LoVo (cell line): ENCODE measurements around the gene ATG13.
"Not testable (repeated sequence)": the region's sequence is repeated elsewhere in the genome, so short reads cannot be mapped to it uniquely, and the experiment has no call there.

Experiments used
- DNase-seq: peaks from one replicate; pipeline ENCODE4 v3.0.0-alpha.2; 2016; ENCODE audit warnings: low spot score

Gene ATG13

DNA sequence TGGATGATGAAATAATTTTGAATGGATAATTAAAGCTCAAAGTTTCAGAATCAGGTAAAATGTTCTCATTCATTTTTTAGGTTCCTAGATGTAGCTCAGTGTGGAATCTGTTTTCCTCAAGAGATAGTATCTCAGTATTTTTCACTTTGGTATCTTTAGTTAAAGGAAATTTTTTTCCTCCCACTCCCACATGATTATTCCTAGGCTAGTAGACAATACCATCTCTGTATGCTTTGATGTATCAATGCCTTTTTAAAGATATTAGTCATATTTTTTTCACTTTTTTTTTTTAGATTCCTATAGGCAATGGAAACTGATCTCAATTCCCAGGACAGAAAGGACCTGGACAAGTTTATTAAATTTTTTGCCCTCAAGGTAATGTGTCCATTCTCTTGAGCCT is 26.6 kb downstream of the ATG13 start:
- no peak for DNase-seq

DNA sequence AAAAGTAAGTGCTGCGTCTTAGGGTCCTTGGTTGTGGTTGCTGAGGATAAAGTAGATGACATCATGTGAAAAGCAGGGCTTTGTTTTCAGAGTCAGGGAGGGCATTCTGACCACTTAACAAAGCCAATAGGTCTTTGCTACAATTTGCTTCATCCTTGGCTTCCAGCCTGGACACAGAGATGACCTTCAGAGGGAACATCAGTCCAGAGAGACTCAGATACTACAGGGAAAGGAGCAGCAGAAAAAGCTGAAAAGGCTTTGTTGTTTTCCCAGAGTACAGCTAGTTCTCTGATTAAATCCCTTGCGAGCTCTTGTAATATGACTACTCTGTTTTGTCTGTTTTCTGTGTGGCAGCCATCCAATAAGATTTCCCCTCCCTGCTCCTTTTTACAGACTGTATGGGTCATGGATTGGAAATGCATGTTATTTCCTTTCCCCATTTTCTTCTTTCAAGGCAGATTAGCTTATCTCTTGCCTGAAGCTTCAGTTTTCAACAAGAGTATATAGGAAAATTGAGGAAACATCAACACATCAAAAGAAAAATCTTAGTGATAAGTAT is 31.9 kb downstream of the ATG13 start:
- no peak for DNase-seq

DNA sequence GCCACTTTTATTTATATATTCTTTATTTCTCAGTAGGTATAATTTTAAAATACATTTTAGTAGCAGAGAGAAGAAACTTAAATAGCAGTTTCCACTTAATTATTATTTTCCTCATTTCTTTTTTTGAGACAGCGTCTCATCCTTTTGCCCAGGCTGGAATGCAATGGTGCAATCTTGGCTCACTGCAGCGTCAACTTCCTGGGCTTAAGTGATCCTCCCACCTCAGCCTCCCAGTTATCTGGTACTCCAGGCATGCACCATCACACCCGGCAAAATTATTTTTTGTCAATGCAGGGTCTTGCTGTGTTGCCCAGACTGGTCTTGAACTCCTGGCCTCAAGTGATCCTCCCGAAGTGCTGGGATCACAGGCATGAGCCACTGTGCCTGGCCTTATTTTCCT is 38.3 kb downstream of the ATG13 start:
- DNase-seq: no peak

DNA sequence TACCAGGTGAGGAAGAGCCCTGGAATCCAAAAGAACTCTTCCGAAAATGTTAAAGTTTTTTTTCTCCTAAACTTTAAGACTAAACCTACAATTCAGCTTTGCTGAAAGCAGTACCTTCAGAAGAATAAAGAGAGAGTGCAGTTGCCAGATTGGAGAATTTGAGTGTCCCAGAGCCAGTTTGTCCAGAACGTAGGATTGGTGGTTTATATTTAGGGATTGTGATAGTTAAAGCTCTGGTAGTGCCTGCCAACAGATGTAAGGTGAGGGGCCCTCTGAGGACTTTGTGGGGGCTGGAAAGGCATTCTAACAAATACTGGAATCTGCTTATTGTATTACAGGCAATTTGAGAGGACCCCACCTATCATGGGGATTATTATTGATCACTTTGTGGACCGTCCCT is 39.8 kb downstream of the ATG13 start:
- no peak for DNase-seq

DNA sequence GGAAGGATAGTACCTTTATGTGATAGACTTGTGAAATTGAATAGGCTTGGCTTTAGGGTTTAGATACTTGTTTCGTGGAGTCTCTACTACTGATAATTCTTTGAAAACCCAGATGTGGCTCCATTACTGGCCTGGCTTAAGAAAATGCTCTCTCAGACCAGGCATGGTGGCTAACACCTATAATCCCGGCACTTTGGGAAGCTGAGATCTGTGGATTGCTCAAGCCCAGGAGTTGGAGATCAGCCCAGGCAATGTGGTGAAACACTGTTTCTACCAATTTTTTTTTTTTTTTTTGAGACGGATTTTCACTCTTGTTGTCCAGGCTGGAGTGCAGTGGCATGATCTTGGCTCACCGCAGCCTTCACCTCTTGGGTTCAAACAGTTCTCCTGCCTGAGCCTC is 40.9 kb downstream of the ATG13 start:
- no peak for DNase-seq

DNA sequence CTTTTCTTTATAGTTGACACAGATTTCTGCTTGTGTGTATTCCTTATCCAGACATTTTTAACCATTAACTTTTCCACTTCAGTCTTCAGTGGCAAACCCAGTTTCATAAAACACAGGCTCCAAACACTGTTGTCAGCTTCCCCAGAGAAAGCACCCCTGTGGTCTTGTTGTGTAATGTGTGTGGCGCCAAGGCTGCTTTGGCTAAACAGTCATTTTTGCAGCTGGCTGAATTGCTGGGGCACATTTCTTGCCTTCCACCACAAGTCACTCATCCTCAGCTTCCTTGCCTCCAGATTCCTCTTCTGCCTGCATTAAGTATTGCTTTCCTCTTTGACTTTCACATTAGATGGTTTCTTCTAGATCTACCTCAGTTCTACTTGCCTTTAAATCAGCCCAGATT is 42.6 kb downstream of the ATG13 start:
- no peak for DNase-seq

DNA sequence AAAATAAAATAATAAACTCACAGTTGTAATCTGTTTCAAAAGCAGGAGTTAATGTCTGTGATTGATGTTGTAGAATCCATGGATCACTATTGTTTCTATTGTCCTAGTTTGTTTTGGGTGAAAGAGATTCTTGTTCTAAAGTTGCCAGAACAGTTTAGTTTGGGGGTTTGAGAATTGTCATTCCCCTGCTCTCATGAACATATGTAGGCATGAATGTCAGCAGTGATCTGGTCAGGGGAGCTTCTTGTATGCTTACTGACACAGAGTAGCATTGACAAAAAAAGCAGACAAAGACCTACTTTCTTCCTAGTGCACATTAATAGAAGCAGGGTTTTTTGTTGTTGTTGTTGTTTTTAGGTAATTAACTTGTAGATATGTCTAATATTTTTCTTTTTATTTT is 44.5 kb downstream of the ATG13 start:
- no peak for DNase-seq

DNA sequence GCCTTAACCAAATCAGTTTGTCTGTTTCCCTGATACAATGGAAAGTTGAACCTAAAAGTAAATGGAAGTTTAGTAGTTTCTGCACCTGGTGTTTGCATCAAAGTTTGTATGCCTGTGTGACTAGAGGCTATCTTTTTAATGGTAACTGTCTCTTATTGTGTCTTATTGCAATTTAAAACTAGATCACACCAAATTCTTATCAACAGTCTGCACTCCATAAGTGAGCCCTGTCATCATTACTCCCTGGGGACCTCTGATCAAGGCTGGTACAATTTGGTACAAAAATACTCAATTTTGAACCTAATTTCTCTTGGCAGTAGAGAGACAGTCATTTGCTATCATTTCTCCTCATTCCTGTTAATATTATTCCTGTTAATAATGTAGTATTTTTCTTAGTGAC is 45.0 kb downstream of the ATG13 start:
- no peak for DNase-seq

DNA sequence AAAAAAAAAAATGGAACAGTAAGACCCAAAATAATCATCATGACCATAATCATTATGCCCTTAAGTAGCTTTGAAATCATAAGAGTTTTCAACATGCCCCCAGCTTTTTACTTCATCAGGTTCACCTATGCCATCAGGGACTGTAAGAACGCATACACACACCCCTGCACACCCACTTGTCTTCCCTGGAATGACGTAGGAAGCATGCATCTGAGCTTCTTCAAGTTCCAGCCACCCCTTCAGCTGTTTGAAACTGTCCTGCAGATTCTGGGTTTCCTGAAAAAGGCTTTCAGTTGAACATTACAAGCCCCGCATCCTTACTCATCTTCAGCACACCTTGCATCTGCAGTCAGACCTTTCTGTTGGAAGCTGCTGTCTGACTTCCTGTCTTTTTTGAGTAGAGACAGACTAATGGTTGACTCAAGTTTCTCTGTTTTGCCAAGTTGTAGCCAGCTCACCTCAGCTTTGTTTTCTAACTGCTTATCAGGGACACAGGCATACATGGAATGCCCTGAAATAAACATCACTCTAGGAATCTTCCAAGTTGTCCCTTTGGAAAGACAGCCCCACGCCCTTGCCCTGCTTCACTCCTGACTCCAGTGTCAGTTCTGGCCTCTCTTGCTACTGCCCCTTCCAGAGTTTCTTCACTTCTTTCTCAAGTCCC is 46.1 kb downstream of the ATG13 start:
- no peak for DNase-seq

DNA sequence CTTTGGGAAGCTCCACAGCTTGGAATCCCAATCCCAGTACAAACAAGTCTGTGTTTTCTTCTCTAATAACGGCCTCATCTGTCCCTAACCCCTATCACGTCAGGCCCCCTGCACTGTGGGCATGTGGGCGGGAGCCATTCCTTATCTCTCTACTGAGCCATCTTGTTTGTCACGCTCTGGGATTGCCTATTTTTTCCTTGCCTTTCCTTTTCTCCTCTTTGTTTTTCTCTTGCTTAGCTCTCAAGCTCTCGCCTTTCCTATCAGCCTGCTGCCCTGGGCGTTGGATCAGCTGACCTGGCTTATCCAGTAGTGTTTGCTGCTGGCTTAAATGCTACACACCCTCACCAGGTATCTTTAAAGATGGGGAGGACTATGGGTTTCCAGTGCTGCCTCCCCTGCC is 47.3 kb downstream of the ATG13 start:
- DNase-seq: no peak

DNA sequence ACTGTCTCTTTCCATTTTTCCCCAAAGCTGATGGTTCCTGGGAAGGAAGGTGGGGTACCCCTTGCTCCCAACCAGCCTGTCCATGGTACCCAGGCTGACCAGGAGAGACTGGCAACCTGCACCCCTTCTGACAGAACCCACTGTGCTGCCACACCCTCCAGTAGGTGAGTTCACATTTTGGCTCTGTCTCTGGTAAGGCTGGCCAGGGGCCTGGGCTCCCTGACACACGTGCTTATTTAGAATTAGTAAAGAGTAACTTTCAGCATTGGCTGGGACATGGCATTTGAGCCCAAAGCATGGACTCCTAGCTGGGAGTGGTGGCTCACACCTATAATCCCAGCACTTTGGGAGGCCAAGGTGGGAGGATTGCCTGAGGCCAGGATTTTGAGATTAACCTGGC is 48.0 kb downstream of the ATG13 start:
- DNase-seq: no peak

DNA sequence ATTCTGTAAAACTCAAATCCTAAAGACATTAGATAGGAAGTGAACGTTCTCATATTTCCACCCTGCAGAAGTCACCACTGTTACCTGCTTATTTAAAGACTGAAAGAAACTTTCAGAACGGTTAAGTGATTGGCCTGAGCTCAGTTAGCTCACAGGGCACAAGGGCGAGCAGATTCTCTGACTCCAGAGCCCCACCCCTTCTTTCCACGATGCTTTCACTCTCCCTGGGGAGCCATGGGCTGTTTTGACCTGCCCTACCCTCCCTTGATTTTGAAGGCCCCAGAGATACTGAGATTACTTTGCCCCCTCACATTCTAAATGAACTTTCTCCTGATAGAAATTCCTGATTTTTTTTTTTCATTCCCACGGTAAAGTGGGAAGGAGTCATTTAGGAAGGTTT is 49.2 kb downstream of the ATG13 start:
- no peak for DNase-seq

DNA sequence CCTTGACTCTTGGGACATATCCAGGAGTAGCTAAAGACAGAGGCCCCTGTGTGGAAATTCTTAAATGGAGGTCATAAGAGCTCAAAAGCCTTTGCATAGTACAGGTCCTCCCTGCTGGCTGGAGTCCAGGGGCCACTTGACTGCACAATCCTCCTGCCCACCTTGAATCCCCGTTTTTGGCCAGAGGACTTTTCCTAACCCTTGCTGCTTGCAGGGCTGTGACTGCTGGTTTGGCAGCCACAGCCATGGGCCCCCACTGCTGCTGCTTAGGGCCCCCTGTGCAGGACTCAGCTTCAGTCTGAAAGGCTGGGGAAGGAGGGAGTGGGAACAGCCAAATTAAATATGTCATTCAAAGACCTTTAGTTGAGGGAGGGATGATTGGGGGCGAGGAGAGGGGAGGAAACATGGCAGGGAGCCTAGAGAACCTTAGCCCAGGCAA is 49.7 kb downstream of the ATG13 start:
- no peak for DNase-seq

DNA sequence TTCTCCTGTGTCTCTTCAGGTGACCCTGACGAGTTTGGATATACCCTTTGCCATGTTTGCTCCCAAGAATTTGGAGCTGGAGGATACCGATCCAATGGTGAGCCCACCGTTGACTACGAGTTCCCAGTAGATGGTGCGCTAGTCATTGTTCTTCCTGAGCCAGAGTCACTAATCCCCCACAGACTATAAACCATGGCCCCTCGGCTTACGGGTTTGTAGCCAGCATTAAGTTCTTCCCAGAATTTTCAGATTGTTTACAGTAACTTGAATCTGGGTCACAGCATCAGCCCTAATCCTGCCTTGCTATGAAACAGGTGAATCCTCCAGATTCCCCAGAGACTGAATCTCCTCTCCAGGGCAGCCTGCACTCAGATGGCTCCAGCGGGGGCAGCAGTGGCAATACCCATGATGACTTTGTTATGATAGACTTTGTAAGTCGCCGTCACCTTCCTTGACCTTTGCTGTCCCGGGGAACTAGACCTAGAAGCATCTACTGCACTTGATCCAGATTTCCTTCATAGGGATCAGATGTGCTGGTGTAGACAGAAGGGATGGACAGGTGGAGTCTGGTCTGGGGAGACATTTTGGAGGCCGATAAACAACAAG is 51.2 kb downstream of the ATG13 start:
- no peak for DNase-seq

DNA sequence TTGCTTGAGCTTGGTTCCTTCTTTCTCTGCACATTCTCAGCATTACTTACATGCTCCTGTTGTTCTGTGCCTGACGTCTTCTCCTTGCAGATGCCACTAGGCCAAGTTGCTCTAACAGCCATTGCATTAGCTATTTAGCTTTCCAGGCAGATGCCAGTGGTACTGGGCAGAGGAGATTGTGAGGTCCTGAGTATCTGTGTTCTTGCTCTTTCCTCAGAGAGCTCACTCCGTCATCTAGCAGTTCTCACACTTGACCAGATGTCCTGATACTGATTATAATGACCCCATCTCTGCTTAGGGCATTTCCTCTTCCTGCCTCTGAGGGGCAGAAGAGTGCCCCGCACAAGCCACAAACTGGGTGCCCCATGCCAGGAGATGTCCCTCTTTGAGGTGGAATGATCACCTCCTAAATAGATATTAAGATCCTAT is 52.4 kb downstream of the ATG13 start:
- no peak for DNase-seq

DNA sequence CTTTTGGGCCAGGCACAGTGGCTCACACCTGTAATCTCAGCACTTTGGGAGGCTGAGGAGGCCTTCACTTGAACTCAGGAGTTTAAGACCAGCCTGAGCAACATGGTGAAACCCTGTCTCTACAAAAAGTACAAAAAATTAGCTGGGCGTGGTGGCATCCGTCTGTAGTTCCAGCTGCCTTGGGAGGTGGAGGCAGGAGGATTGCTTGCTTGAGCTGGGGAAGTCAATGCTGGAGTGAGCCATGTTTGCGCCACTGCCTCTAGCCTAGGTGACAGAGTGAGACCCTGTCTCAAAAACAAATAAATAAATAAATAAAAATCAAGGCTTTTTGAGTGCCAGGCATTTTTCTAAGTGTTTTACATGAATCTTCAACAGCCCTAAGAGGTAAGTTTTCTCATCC is 53.2 kb downstream of the ATG13 start:
- not testable (repeated sequence) for DNase-seq

DNA sequence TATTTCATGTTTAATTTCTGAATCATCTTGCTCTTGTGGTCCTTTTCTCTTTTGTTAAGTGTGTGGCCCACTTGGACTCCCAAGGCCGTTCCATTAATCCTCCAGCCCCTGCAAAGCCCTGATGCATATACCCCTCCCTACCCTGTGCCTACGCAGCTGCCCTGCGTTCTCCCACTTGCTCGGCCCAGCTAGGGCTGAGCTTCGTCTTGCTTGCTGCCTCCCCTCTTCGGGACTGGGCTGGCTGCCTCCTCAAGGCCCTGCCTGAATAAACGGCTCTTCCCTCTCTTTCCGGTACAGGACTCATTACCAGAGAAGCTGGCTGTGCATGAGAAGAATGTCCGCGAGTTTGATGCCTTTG is 54.6 kb downstream of the ATG13 start:
- no peak for DNase-seq

DNA sequence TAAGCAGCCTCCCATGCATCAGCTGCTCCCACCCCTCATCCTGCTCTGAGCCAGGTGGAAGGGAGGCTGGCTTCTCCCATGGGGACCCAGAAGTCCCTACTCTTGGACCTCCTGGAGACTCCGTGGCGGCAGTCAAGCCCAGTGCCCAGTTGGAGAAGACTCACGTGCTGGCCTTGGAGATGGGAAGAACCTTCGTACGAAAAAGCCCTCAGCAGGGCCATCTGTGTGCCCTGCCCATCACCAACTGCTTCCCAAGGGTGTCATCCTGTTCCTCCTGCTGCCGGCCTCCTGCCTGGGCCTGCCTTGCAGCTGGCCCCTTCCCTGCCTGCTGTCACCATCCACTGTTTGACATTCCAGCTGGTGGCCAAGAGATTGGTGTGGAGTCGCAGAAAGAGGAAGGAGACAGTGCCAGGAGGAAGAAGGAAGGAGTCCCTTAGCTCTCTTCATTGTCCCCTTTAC is 55.1 kb downstream of the ATG13 start:
- no peak for DNase-seq

DNA sequence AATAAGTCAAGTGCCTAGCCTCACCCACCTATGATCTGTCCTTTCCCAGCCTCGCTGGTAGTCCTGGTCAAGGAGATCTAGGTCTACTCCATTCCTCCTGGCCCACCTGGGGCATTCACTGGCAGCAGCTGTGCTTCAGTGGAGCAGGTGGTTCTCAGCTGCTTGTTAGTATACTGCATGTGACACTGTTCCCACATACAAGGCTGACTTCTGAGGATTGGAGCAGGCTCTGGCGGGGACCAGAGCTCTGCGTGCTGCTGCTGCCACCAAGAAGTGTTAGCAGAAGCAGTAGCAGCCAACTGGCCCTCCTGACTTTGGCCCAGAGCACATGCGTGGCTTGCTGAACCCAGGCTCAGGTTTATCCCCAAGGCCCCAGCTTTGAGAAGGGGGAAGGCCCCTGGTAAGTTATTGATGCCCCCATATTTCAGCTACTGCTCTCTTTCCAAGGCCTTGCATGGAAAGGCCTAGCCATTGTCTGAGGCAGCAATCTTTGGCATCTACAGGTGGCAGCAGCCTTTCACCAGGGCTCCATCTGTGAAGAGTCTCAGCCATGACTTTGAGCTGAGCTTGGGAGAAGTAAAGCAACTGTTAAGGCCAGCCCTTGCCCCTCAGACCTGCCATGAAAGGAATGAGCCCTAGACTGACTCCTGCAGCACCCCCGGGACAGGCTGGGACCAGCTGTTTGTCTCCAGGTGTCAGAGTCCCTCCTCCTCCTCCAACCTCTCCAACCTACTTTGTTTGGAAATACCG is 56.5 kb downstream of the ATG13 start:
- no peak for DNase-seq

DNA sequence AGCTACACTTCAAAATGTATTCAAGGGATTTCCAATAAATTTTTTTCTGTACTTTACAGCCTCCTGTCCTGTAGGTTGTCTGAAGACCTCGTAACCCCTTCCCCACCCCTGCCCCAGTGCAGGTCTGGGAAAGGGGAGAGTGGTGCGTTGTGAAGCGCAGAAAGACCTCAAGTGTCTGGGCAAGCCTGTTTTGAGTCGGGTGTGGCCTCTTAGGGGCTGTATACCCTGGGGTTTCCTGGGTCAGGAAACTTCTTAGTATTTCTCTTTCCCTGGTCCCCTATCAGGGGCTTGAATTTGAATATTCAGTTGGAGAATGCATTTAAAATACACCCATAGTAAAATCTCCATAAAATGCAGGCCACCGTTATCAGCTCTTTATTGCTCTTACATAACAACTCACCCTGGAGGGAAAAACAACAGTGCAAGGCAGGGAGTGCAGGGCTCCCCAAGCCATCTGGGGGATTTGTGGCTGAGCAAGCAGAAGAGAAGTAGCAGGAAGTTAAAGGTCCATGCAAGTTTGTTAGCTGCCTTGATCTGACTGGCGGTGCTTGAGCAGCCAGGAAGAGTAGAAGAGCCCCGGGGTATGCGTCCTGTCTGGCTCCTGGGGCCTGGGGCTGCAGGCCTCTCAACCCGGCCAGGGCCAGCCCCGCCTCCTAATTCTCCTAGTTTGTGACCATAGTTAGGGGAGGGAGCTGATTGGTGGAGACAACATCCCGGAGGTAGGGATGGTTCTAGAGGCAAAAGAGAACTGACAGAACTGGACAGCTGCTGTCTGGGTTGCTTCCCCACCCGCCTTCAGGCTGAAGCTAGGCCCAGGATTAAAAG is 57.3 kb downstream of the ATG13 start:
- DNase-seq: no peak

DNA sequence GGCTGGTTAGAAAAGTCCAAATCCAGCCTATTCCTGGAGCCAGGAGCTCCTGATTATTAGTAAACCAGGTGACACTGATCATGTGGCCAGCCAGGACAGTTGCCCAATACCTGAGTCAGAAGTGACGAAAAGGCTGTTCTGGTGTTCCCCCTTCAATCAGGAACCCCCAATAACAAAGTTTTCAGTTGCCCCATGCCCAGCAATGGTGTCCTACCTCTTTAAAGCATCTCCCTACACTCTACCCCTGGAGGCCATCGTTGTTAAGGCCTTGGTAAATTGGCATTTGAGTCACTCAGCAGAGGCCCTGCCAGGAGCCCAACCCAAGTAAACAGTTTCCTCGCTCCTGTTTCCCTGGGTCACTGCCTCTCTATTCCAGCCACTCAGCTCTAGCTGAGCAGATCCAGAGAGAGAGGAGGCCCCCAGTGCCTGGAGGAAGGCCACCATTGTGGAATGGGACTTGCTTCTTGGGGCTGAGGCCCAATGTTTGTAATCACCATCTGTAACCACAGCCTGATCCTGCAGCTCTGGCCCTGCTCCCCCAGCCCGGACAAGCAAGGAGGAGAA is 58.0 kb downstream of the ATG13 start:
- no peak for DNase-seq

DNA sequence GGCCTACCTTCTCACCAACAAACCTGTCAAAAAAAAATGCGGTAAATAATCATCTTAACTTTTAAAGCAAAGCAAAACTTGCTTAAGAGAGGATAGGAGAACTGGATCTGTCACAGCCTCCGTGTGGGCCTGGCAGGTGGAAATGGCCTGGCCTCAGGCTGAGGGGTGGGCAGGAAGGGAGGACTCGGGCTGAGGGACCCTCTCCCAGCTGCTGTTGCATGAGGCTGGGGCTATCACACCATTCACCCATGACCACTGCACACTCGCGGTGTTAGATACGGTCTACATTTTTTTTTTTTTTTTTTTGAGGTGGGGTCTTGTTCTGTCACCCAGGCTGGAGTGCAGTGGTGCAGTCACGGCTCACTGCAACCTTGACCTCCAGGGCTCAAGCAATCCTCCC is 58.6 kb downstream of the ATG13 start:
- no peak for DNase-seq
